H9 (cell line): ENCODE data around the gene PLEKHO2. TPM values are rescaled to one million over a fixed set of nuclear protein-coding genes. Genes with fewer than 3 reads are reported as not detected.

ENCODE experiments used
- DNase-seq: peaks from one replicate; pipeline ENCODE4 v3.0.0-alpha.2; 2017
- H2AFZ ChIP-seq: one replicate; pipeline ENCODE4 v1.6.1; 2013; ENCODE audit warnings: mild to moderate bottlenecking, low read length, control low read depth, moderate library complexity
- H2AK5ac ChIP-seq: 2 replicates; pipeline ENCODE4 v1.6.1; 2013; ENCODE audit warnings: low read length, control low read depth, mixed read lengths; ENCODE audit not compliant: insufficient read length
- H2BK120ac ChIP-seq: one replicate; pipeline ENCODE4 v1.6.1; 2013; ENCODE audit warnings: low read depth, mild to moderate bottlenecking, low read length, control low read depth, inconsistent platforms; ENCODE audit not compliant: poor library complexity, severe bottlenecking
- H2BK12ac ChIP-seq: 2 replicates; pipeline ENCODE4 v1.6.1; 2013; ENCODE audit warnings: low read length, control low read depth, mixed read lengths, low read depth; ENCODE audit not compliant: insufficient read length
- H2BK15ac ChIP-seq: 2 replicates; pipeline ENCODE4 v1.6.1; 2013; ENCODE audit warnings: low read depth, low read length, control low read depth
- H2BK20ac ChIP-seq: one replicate; pipeline ENCODE4 v1.6.1; 2013; ENCODE audit warnings: low read depth, mild to moderate bottlenecking, low read length, control low read depth, inconsistent platforms; ENCODE audit not compliant: poor library complexity, severe bottlenecking
- H2BK5ac ChIP-seq: 2 replicates; pipeline ENCODE4 v1.6.1; 2013; ENCODE audit warnings: low read length, control low read depth, mixed read lengths; ENCODE audit not compliant: insufficient read length
- H3K14ac ChIP-seq: 2 replicates; pipeline ENCODE4 v1.6.1; 2013; ENCODE audit warnings: low read length, control low read depth; ENCODE audit not compliant: insufficient read depth
- H3K18ac ChIP-seq: 2 replicates; pipeline ENCODE4 v1.6.1; 2013; ENCODE audit warnings: low read depth, mild to moderate bottlenecking, mixed read lengths, low read length, control low read depth; ENCODE audit not compliant: insufficient read length
- H3K23ac ChIP-seq: 2 replicates; pipeline ENCODE4 v1.6.1; 2013; ENCODE audit warnings: low read length, control low read depth, mixed read lengths, low read depth; ENCODE audit not compliant: insufficient read length
- H3K23me2 ChIP-seq: 2 replicates; pipeline ENCODE4 v1.6.1; 2013; ENCODE audit warnings: low read depth, mild to moderate bottlenecking, mixed read lengths, low read length, control low read depth; ENCODE audit not compliant: insufficient read length, poor library complexity, severe bottlenecking
- H3K27ac ChIP-seq: 2 replicates; pipeline ENCODE4 v1.5.1; 2013; ENCODE audit warnings: low read length, control low read depth, mixed read lengths, low read depth; ENCODE audit not compliant: insufficient read length
- H3K27me3 ChIP-seq: 2 replicates; pipeline ENCODE4 v1.6.1; 2013; ENCODE audit warnings: low read length, control low read depth, inconsistent platforms; ENCODE audit not compliant: insufficient read depth
- H3K4ac ChIP-seq: 2 replicates; pipeline ENCODE4 v1.6.1; 2013; ENCODE audit warnings: low read depth, mild to moderate bottlenecking, control low read depth, inconsistent platforms, low read length, moderate library complexity
- H3K4me1 ChIP-seq: 2 replicates; pipeline ENCODE4 v1.6.1; 2013; ENCODE audit warnings: low read length, control low read depth, inconsistent platforms; ENCODE audit not compliant: insufficient read depth
- H3K4me2 ChIP-seq: 2 replicates; pipeline ENCODE4 v1.6.1; 2013; ENCODE audit warnings: low read length, control low read depth, mixed read lengths; ENCODE audit not compliant: insufficient read length, insufficient read depth
- H3K56ac ChIP-seq: 2 replicates; pipeline ENCODE4 v1.6.1; 2013; ENCODE audit warnings: low read depth, mild to moderate bottlenecking, mixed read lengths, low read length, control low read depth; ENCODE audit not compliant: insufficient read length
- H3K79me1 ChIP-seq: 2 replicates; pipeline ENCODE4 v1.6.1; 2013; ENCODE audit warnings: low read depth, mild to moderate bottlenecking, moderate library complexity, low read length, control low read depth, inconsistent platforms; ENCODE audit not compliant: insufficient read depth, poor library complexity, severe bottlenecking
- H3K79me2 ChIP-seq: 2 replicates; pipeline ENCODE4 v1.6.1; 2013; ENCODE audit warnings: low read length, control low read depth, inconsistent platforms; ENCODE audit not compliant: insufficient read depth
- H3K9ac ChIP-seq: 2 replicates; pipeline ENCODE4 v1.6.1; 2013; ENCODE audit warnings: low read length, control low read depth, mixed read lengths; ENCODE audit not compliant: insufficient read length; ENCODE audit errors: extremely low read depth
- H3K9me3 ChIP-seq: one replicate; pipeline ENCODE4 v1.6.1; 2013; ENCODE audit warnings: low read depth, low read length, inconsistent platforms; ENCODE audit not compliant: control insufficient read depth
- H3T11ph ChIP-seq: one replicate; pipeline ENCODE4 v1.6.1; 2013; ENCODE audit warnings: mild to moderate bottlenecking, low read length, control low read depth, inconsistent platforms
- H4K20me1 ChIP-seq: one replicate; pipeline ENCODE4 v1.6.1; 2013; ENCODE audit not compliant: control insufficient read depth, insufficient read length, insufficient read depth
- H4K5ac ChIP-seq: 2 replicates; pipeline ENCODE4 v1.6.1; 2013; ENCODE audit warnings: low read depth, mild to moderate bottlenecking, mixed read lengths, low read length, control low read depth; ENCODE audit not compliant: insufficient read length
- H4K8ac ChIP-seq: replicated peaks from 2 replicates; pipeline ENCODE4 v1.6.1; 2013; ENCODE audit warnings: low read length, control low read depth, mixed read lengths, low read depth; ENCODE audit not compliant: insufficient read length
- H4K91ac ChIP-seq: 2 replicates; pipeline ENCODE4 v1.6.1; 2013; ENCODE audit warnings: low read depth, mild to moderate bottlenecking, moderate library complexity, mixed read lengths, low read length, control low read depth; ENCODE audit not compliant: insufficient read length
- H3K27ac Mint-ChIP-seq, 3 experiments: 2 replicates in 2 of 3; 3 replicates in 1 of 3; pipeline ENCODE4 v1.8.0; 2020 to 2021; ENCODE audit warnings: mixed read lengths in 3 of 3, mild to moderate bottlenecking in 1 of 3, moderate library complexity in 1 of 3
- H3K27me3 Mint-ChIP-seq: 2 replicates; pipeline ENCODE4 v1.8.0; 2021; ENCODE audit warnings: low read depth, mild to moderate bottlenecking, moderate library complexity, mixed read lengths
- H3K36me3 Mint-ChIP-seq, 3 experiments: 2 replicates in 2 of 3; 3 replicates in 1 of 3; pipeline ENCODE4 v1.8.0; 2020 to 2021; ENCODE audit warnings: low read depth in 3 of 3, mixed read lengths in 3 of 3; ENCODE audit not compliant: insufficient read depth in 1 of 3
- H3K4me1 Mint-ChIP-seq, 2 experiments: 2 replicates each; pipeline ENCODE4 v1.8.0; 2020; ENCODE audit warnings: mixed read lengths in 2 of 2
- H3K4me3 Mint-ChIP-seq, 2 experiments: 2 replicates in 1 of 2; 3 replicates in 1 of 2; pipeline ENCODE4 v1.8.0; 2020 to 2021; ENCODE audit warnings: mild to moderate bottlenecking in 2 of 2, mixed read lengths in 2 of 2, moderate library complexity in 1 of 2
- H3K9me3 Mint-ChIP-seq, 2 experiments: 2 replicates in 1 of 2; 3 replicates in 1 of 2; pipeline ENCODE4 v1.8.0; 2020; ENCODE audit warnings: mild to moderate bottlenecking in 2 of 2, mixed read lengths in 2 of 2, moderate library complexity in 1 of 2
- WGBS: extraction: QIAGEN DNeasy Blood & Tissue Kit; methylation state at CpG from one replicate; pipeline ENCODE4 v1.1.7; 2013; ENCODE audit warnings: missing lambda C conversion rate, low lambda C conversion rate, mixed read lengths; ENCODE audit not compliant: insufficient read length; ENCODE audit errors: extremely low coverage; 5-methylcytosine and 5-hydroxymethylcytosine counted together
- total RNA-seq: library from RNA; stranded (reverse); gene quantifications from 2 replicates; pipeline ENCODE4 v1.2.1, GENCODE V29; 2021
- TF ChIP-seq, protein P1 (sequence below): fragments of 200-600 bp; sonication (generic); conservative IDR thresholded peaks from 3 replicates; pipeline ENCODE4 v1.8.0; 2021; ENCODE audit warnings: antibody characterized with exemption, mild to moderate bottlenecking

The PLEKHO2 gene
- total RNA-seq, 1 experiment from 2014 or later: 18.1 TPM

- Mint-ChIP-seq H3K36me3 (peaks cover 7 to 10% (median 9%) of the 10 kb centered on the region in 3 experiments), H3K27me3 (no peaks in the 10 kb centered on the region), H3K27ac (no peak overlapping the region; a peak in 1 of 7 replicates), H3K9me3 (peaks cover 5 to 8% of the 10 kb centered on the region in 2 experiments), H3K4me3 (no peak overlapping the region), H3K4me1 (peaks cover 3 to 5% of the 10 kb centered on the region in 2 experiments; a peak in 3 of 4 replicates)
- no peaks in the 10 kb centered on the region for H3K23me2 ChIP-seq
- H2BK12ac ChIP-seq: no peak overlapping the region
- no peaks in the 10 kb centered on the region for H4K20me1 ChIP-seq
- TF ChIP-seq, protein P1, sequence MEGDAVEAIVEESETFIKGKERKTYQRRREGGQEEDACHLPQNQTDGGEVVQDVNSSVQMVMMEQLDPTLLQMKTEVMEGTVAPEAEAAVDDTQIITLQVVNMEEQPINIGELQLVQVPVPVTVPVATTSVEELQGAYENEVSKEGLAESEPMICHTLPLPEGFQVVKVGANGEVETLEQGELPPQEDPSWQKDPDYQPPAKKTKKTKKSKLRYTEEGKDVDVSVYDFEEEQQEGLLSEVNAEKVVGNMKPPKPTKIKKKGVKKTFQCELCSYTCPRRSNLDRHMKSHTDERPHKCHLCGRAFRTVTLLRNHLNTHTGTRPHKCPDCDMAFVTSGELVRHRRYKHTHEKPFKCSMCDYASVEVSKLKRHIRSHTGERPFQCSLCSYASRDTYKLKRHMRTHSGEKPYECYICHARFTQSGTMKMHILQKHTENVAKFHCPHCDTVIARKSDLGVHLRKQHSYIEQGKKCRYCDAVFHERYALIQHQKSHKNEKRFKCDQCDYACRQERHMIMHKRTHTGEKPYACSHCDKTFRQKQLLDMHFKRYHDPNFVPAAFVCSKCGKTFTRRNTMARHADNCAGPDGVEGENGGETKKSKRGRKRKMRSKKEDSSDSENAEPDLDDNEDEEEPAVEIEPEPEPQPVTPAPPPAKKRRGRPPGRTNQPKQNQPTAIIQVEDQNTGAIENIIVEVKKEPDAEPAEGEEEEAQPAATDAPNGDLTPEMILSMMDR: no peak
- H2BK5ac ChIP-seq: no peak overlapping the region
- H3K4me1 ChIP-seq: peaks cover 2% of the 10 kb centered on the region; the same call in 1 of the 2 replicates
- no peak overlapping the region for H4K5ac ChIP-seq
- no peak overlapping the region for H3K27ac ChIP-seq
- no peak overlapping the region for H3K9ac ChIP-seq
- no peak for DNase-seq
- H2BK20ac ChIP-seq: no peak overlapping the region
- H3K18ac ChIP-seq: no peak overlapping the region
- no peak overlapping the region for H2BK120ac ChIP-seq
- no peak overlapping the region for H3K4ac ChIP-seq
- H3K23ac ChIP-seq: no peak overlapping the region
- H2AK5ac ChIP-seq: no peak overlapping the region
- H3T11ph ChIP-seq: no peak overlapping the region
- no CpG with 5 or more reads among the region's 2 CpGs for WGBS
- H3K27me3 ChIP-seq: no peaks in the 10 kb centered on the region
- no peak overlapping the region for H3K4me2 ChIP-seq
- no peaks in the 10 kb centered on the region for H3K79me2 ChIP-seq
- H3K56ac ChIP-seq: no peak overlapping the region
- H2AFZ ChIP-seq: no peak overlapping the region
- H3K14ac ChIP-seq: no peak overlapping the region
- H4K91ac ChIP-seq: no peak overlapping the region
- no peaks in the 10 kb centered on the region for H3K79me1 ChIP-seq
- no peaks in the 10 kb centered on the region for H3K9me3 ChIP-seq
- no peak overlapping the region for H4K8ac ChIP-seq
- H2BK15ac ChIP-seq: no peak overlapping the region
Measured at GRCh38 chr15:64800476-64800875, 41.2 kb upstream of the PLEKHO2 start.
